HCT116 (cell line): ENCODE measurements around the gene HSPB1. TPM values are rescaled to one million over a fixed set of nuclear protein-coding genes. Genes with fewer than 3 reads are reported as not detected.

Experiments
- ATAC-seq: fragments of 200-7000 bp; cut with Tn5 transposase; 2 replicates; pipeline ENCODE4 v1.9.1; 2020; ENCODE audit warnings: mild to moderate bottlenecking, moderate library complexity
- BruUV-seq: library from RNA; stranded (reverse); fragments of 400-500 nt; replicated peaks from 2 replicates; lab custom pipeline; 2021; lab: Mats Ljungman, UMichigan
- CTCF ChIA-PET: fragments of 300-600 bp; sonication (Branson Sonifier 250); formaldehyde crosslinking; loops from one replicate; lab custom pipeline; 2021; ENCODE audit warnings: antibody characterized with exemption; lab: Charles Lee
- POLR2A ChIA-PET: fragments of 300-600, 350-600 bp; sonication (Branson Sonifier 250); formaldehyde crosslinking; loops from one replicate; lab custom pipeline; 2021; ENCODE audit warnings: antibody characterized with exemption; lab: Charles Lee
- RAD21 ChIA-PET, 2 experiments: fragments of 300-600 bp; sonication (Branson Sonifier 250); formaldehyde crosslinking; loops; one replicate each; lab custom pipeline; 2023; ENCODE audit warnings: low total read pairs in 2 of 2; ENCODE audit not compliant: uncharacterized antibody in 2 of 2, unreplicated experiment in 2 of 2, low non-redundant PET in 1 of 2; lab: Charles Lee
- DNase-seq: peaks from one replicate; pipeline ENCODE4 v3.0.0-alpha.2; 2010; ENCODE audit warnings: low read depth, low spot score
- H2AFZ ChIP-seq: fragments of 200-600 bp; shearing (Covaris generic), sonication (generic); 2 replicates; pipeline ENCODE4 v1.6.1; 2017; ENCODE audit warnings: low read depth, mixed run types, mixed read lengths, antibody characterized with exemption, low read length; ENCODE audit not compliant: poor library complexity, severe bottlenecking
- H3K27ac ChIP-seq: 2 replicates; pipeline ENCODE4 v1.5.1; 2012; ENCODE audit warnings: low read depth, low read length
- H3K27me3 ChIP-seq: fragments of 200-600 bp; sonication (generic); 2 replicates; pipeline ENCODE4 v1.6.1; 2016; ENCODE audit warnings: mixed run types, low read length, mixed read lengths; ENCODE audit not compliant: insufficient read depth
- H3K36me3 ChIP-seq, 2 experiments: fragments of 200-500 bp in 1 of 2; fragments of 200-600 bp in 1 of 2; sonication (Bioruptor generic) in 1 of 2; sonication (generic) in 1 of 2; 2 replicates each; pipeline versions ENCODE4 v1.5.1 to v1.6.1; 2014 to 2016; ENCODE audit warnings: low read length in 2 of 2, inconsistent platforms in 1 of 2, mixed read lengths in 1 of 2, mixed run types in 1 of 2; ENCODE audit not compliant: insufficient read depth in 2 of 2, control insufficient read depth in 1 of 2
- H3K4me1 ChIP-seq, 2 experiments: fragments of 200-600 bp in 1 of 2; sonication (generic) in 1 of 2; 2 replicates each; pipeline versions ENCODE4 v1.5.1 to v1.6.1; 2012 to 2017; ENCODE audit warnings: low read length in 2 of 2, inconsistent platforms in 1 of 2, mild to moderate bottlenecking in 1 of 2, mixed read lengths in 1 of 2, mixed run types in 1 of 2, moderate library complexity in 1 of 2; ENCODE audit not compliant: insufficient read depth in 2 of 2, control insufficient read depth in 1 of 2
- H3K4me2 ChIP-seq: fragments of 200-600 bp; sonication (generic); 2 replicates; pipeline ENCODE4 v1.6.1; 2017; ENCODE audit warnings: mixed run types, low read length, mixed read lengths
- H3K4me3 ChIP-seq, 2 experiments: fragments of 200-600 bp in 1 of 2; sonication (generic) in 1 of 2; replicated peaks in 1 of 2; 2 replicates each; pipeline ENCODE4 v1.5.1; 2011 to 2016; ENCODE audit warnings: low read length in 2 of 2, control low read depth in 1 of 2, low read depth in 1 of 2, mild to moderate bottlenecking in 1 of 2, mixed read lengths in 1 of 2, mixed run types in 1 of 2
- H3K79me2 ChIP-seq: fragments of 200-600 bp; sonication (generic); 2 replicates; pipeline ENCODE4 v1.6.1; 2017; ENCODE audit warnings: mild to moderate bottlenecking, mixed run types, low read length, moderate library complexity, mixed read lengths; ENCODE audit not compliant: insufficient read depth
- H3K9ac ChIP-seq: fragments of 200-600 bp; sonication (generic); 2 replicates; pipeline ENCODE4 v1.6.1; 2016; ENCODE audit warnings: low read length, mixed read lengths
- H3K9me2 ChIP-seq: fragments of 200-600 bp; sonication (generic), shearing (Covaris generic); 2 replicates; pipeline ENCODE4 v1.6.1; 2017; ENCODE audit warnings: mixed run types, mild to moderate bottlenecking, moderate library complexity; ENCODE audit not compliant: insufficient read depth
- H3K9me3 ChIP-seq, 2 experiments: fragments of 200-500 bp in 1 of 2; fragments of 200-600 bp in 1 of 2; sonication (Bioruptor generic) in 1 of 2; sonication (generic) in 1 of 2; 2 replicates each; pipeline ENCODE4 v1.6.1; 2014 to 2017; ENCODE audit warnings: low read length in 2 of 2, mixed read lengths in 2 of 2, inconsistent platforms in 1 of 2, low read depth in 1 of 2, mild to moderate bottlenecking in 1 of 2, mixed run types in 1 of 2, moderate library complexity in 1 of 2; ENCODE audit not compliant: control insufficient read depth in 1 of 2, insufficient read depth in 1 of 2
- H4K20me1 ChIP-seq: fragments of 200-600 bp; sonication (generic), shearing (Covaris generic); 2 replicates; pipeline ENCODE4 v1.6.1; 2017; ENCODE audit warnings: mixed run types, mild to moderate bottlenecking, moderate library complexity; ENCODE audit not compliant: insufficient read depth
- ATF3 ChIP-seq: IDR thresholded peaks from 2 replicates; pipeline ENCODE4 v1.6.1; 2012
- CBX3 ChIP-seq: IDR thresholded peaks from 2 replicates; pipeline ENCODE4 v1.6.1; 2012; ENCODE audit warnings: low read depth
- CEBPB ChIP-seq: IDR thresholded peaks from 2 replicates; pipeline ENCODE4 v1.6.1; 2012; ENCODE audit warnings: low read depth
- EGR1 ChIP-seq: IDR thresholded peaks from 2 replicates; pipeline ENCODE4 v1.6.1; 2012; ENCODE audit warnings: low read depth
- ELF1 ChIP-seq: IDR thresholded peaks from 2 replicates; pipeline ENCODE4 v1.6.1; 2012; ENCODE audit warnings: low read depth, borderline replicate concordance
- EZH2 ChIP-seq: fragments of 200-600 bp; sonication (generic); IDR thresholded peaks from 2 replicates; pipeline ENCODE4 v1.6.1; 2017; ENCODE audit warnings: antibody characterized with exemption, mixed run types
- EZH2phosphoT487 ChIP-seq: fragments of 200-600 bp; IDR thresholded peaks from 2 replicates; pipeline ENCODE4 v1.6.1; 2018; ENCODE audit warnings: antibody characterized with exemption, borderline replicate concordance
- JUND ChIP-seq: IDR thresholded peaks from 2 replicates; pipeline ENCODE4 v1.6.1; 2012
- MAX ChIP-seq: IDR thresholded peaks from 2 replicates; pipeline ENCODE4 v1.6.1; 2012
- POLR2A ChIP-seq: IDR thresholded peaks from 2 replicates; pipeline ENCODE4 v1.7.0; 2011; ENCODE audit warnings: borderline replicate concordance; ENCODE audit not compliant: insufficient read depth, insufficient read length; ENCODE audit errors: extremely low read depth
- POLR2AphosphoS5 ChIP-seq: IDR thresholded peaks from 2 replicates; pipeline ENCODE4 v1.6.1; 2011; ENCODE audit warnings: mild to moderate bottlenecking, low read depth, low read length, moderate library complexity
- RAD21 ChIP-seq: IDR thresholded peaks from 2 replicates; pipeline ENCODE4 v1.6.1; 2012; ENCODE audit warnings: low read depth, mild to moderate bottlenecking
- SIN3A ChIP-seq: IDR thresholded peaks from 2 replicates; pipeline ENCODE4 v1.6.1; 2012; ENCODE audit warnings: low read depth
- SP1 ChIP-seq: IDR thresholded peaks from 2 replicates; pipeline ENCODE4 v1.6.1; 2012; ENCODE audit warnings: low read depth
- TCF7L2 ChIP-seq: IDR thresholded peaks from 2 replicates; pipeline ENCODE4 v1.7.0; 2011; ENCODE audit warnings: borderline replicate concordance, inconsistent platforms; ENCODE audit not compliant: insufficient read depth, insufficient read length; ENCODE audit errors: extremely low read depth
- YY1 ChIP-seq: IDR thresholded peaks from 2 replicates; pipeline ENCODE4 v1.6.1; 2011; ENCODE audit warnings: low read length, low read depth, moderate library complexity, mild to moderate bottlenecking; ENCODE audit not compliant: insufficient replicate concordance; ENCODE audit errors: extremely low read depth
- ZBTB33 ChIP-seq: IDR thresholded peaks from 2 replicates; pipeline ENCODE4 v1.6.1; 2011; ENCODE audit warnings: mild to moderate bottlenecking, low read length, moderate library complexity; ENCODE audit not compliant: insufficient replicate concordance; ENCODE audit errors: extremely low read depth
- ZFX ChIP-seq: fragments of 450-650 bp; IDR thresholded peaks from 2 replicates; pipeline ENCODE4 v1.6.1; 2017
- ZNF274 ChIP-seq: fragments of 200-500 bp; sonication (Bioruptor generic); IDR thresholded peaks from 2 replicates; pipeline ENCODE4 v1.6.1; 2014; ENCODE audit warnings: mild to moderate bottlenecking, low read depth, low read length, inconsistent platforms
- intact Hi-C: fragments of 100-400 bp; cut with micrococcal nuclease; formaldehyde crosslinking; loops from 2 replicates; pipeline ENCODE4 v1.10.0; 2022
- total RNA-seq: library from RNA; stranded (reverse); gene quantifications from one replicate; pipeline ENCODE4 v1.2.1, GENCODE V29; 2021; ENCODE audit not compliant: unreplicated experiment
- TF ChIP-seq, protein P1 (sequence below): IDR thresholded peaks from 2 replicates; pipeline ENCODE4 v1.6.1; 2012; ENCODE audit warnings: low read depth

Gene HSPB1
- total RNA-seq, 1 experiment from 2014 or later, result 524 TPM

DNA sequence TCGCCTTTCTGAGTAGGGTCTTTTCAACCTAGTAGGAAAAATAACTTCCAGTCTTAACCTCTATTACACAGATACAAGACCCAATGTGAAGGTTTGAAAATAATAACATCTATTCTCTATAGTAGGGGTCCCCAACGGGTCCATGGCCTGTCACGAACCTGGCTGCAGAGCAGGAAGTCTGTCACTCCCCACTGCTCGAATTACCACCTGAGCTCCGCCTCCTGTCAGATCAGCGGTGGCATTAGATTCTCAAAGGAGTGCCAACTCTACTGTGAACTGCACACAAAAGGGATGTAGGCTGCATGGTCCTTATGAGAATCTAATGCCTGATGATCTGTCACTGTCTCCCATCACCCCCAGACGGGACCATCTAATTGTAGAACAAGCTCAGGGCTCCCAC is 48.9 kb downstream of the HSPB1 start:
- RAD21 ChIA-PET, result no interaction called here
- BruUV-seq, result no TSS peak
- peaks cover 27 to 67% of the 10 kb centered on the region in 2 experiments for H3K36me3 ChIP-seq
- peaks cover 0 to 27% of the 10 kb centered on the region in 2 experiments; a peak in 2 of 4 replicates for H3K4me1 ChIP-seq
- no peak for DNase-seq
- H3K4me3 ChIP-seq, result no peak overlapping the region
- H3K27me3 ChIP-seq, result no peaks in the 10 kb centered on the region
- TF ChIP-seq RAD21 (no peak), ZNF274 (no peak), YY1 (no peak), MAX (no peak), ELF1 (no peak), SP1 (no peak), EZH2 (no peak), CBX3 (no peak), CEBPB (no peak), POLR2AphosphoS5 (no peak), EGR1 (no peak), JUND (no peak), ZFX (no peak), SIN3A (no peak), POLR2A (no peak), EZH2phosphoT487 (no peak), ATF3 (no peak), ZBTB33 (no peak), TCF7L2 (no peak)
- TF ChIP-seq, protein P1, sequence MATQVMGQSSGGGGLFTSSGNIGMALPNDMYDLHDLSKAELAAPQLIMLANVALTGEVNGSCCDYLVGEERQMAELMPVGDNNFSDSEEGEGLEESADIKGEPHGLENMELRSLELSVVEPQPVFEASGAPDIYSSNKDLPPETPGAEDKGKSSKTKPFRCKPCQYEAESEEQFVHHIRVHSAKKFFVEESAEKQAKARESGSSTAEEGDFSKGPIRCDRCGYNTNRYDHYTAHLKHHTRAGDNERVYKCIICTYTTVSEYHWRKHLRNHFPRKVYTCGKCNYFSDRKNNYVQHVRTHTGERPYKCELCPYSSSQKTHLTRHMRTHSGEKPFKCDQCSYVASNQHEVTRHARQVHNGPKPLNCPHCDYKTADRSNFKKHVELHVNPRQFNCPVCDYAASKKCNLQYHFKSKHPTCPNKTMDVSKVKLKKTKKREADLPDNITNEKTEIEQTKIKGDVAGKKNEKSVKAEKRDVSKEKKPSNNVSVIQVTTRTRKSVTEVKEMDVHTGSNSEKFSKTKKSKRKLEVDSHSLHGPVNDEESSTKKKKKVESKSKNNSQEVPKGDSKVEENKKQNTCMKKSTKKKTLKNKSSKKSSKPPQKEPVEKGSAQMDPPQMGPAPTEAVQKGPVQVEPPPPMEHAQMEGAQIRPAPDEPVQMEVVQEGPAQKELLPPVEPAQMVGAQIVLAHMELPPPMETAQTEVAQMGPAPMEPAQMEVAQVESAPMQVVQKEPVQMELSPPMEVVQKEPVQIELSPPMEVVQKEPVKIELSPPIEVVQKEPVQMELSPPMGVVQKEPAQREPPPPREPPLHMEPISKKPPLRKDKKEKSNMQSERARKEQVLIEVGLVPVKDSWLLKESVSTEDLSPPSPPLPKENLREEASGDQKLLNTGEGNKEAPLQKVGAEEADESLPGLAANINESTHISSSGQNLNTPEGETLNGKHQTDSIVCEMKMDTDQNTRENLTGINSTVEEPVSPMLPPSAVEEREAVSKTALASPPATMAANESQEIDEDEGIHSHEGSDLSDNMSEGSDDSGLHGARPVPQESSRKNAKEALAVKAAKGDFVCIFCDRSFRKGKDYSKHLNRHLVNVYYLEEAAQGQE, result no peak
- TF ChIP-seq, all 23 proteins: peak for 0
- Histone ChIP-seq H2AFZ (no peak overlapping the region), H3K9me3 (no peaks in the 10 kb centered on the region), H4K20me1 (peaks cover 43% of the 10 kb centered on the region; the same call in 1 of the 2 replicates), H3K9ac (no peak overlapping the region), H3K4me2 (no peak overlapping the region), H3K79me2 (peaks cover 100% of the 10 kb centered on the region), H3K27ac (no peak overlapping the region), H3K9me2 (no peaks in the 10 kb centered on the region)
- intact Hi-C loops, result no loop called here
- no peak; the same call in 1 of the 2 replicates for ATAC-seq
- POLR2A ChIA-PET, result no interaction called here
- CTCF ChIA-PET, result no interaction called here
